PC-3 (cell line): ENCODE measurements around the gene CENPB.

ENCODE experiments used
- CTCF ChIP-seq: fragments of 300-600 bp; sonication (generic); conservative IDR thresholded peaks from 2 replicates; pipeline ENCODE4 v1.5.1; 2017; ENCODE audit warnings: antibody characterized with exemption, low read depth, mild to moderate bottlenecking, low read length
- EZH2 ChIP-seq: fragments of 300-600 bp; sonication (generic); IDR thresholded peaks from one replicate; pipeline ENCODE4 v1.6.1; 2017; ENCODE audit warnings: antibody characterized with exemption, mild to moderate bottlenecking, low read length; ENCODE audit not compliant: unreplicated experiment
- EZH2phosphoT487 ChIP-seq: fragments of 300-600 bp; sonication (generic); IDR thresholded peaks from 2 replicates; pipeline ENCODE4 v1.6.1; 2018; ENCODE audit warnings: mild to moderate bottlenecking, antibody characterized with exemption, low read length, borderline replicate concordance

GRCh38 chr20:3760655-3761348 lies 25.7 kb downstream of the CENPB start:
- TF ChIP-seq CTCF (no peak), EZH2 (no peak), EZH2phosphoT487 (no peak)
